ENCODE measurements around the gene RAB11FIP4. TPM values are rescaled to one million over a fixed set of nuclear protein-coding genes. Genes with fewer than 3 reads are reported as not detected.

RAB11FIP4 gene
- total RNA-seq, 1 experiment from 2014 or later, result 54.9 TPM

DNA sequence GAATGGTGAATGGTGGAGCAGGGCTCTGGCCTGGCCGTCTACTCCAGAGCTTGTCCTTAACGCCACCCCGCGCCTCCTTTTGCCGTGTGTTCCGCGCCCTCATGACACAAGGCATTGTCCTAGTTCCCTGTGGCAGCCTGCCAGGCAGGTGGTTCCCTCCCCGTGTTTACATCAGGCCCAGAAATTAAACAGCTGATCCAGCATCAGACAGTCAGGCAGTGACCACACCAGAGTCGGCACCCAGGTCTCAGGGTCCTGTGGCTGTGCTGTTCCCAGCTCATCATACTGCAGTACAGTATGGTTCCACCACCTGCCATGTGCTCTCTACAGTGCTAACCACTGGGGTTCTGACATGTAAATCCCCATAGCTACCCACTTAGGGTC lies 119.7 kb downstream of the RAB11FIP4 start:
- CTCF ChIA-PET, result interaction anchor here (0.9 to 3.2 kb wide), 8 partner anchors 17 to 332 kb away, joined by 3 to 13 read pairs (median 4); no protein-coding TSS in a partner anchor
- POLR2A ChIA-PET, result no interaction called here
- Mint-ChIP-seq H3K4me1 (peaks cover 10% of the 10 kb centered on the region), H3K4me3 (no peak overlapping the region), H3K36me3 (no peaks in the 10 kb centered on the region), H3K27me3 (ENCODE audit: low read depth) (no peaks in the 10 kb centered on the region), H3K27ac (peak overlapping the region; percentile 84), H3K9me3 (no peaks in the 10 kb centered on the region)
- TF ChIP-seq, protein P1, sequence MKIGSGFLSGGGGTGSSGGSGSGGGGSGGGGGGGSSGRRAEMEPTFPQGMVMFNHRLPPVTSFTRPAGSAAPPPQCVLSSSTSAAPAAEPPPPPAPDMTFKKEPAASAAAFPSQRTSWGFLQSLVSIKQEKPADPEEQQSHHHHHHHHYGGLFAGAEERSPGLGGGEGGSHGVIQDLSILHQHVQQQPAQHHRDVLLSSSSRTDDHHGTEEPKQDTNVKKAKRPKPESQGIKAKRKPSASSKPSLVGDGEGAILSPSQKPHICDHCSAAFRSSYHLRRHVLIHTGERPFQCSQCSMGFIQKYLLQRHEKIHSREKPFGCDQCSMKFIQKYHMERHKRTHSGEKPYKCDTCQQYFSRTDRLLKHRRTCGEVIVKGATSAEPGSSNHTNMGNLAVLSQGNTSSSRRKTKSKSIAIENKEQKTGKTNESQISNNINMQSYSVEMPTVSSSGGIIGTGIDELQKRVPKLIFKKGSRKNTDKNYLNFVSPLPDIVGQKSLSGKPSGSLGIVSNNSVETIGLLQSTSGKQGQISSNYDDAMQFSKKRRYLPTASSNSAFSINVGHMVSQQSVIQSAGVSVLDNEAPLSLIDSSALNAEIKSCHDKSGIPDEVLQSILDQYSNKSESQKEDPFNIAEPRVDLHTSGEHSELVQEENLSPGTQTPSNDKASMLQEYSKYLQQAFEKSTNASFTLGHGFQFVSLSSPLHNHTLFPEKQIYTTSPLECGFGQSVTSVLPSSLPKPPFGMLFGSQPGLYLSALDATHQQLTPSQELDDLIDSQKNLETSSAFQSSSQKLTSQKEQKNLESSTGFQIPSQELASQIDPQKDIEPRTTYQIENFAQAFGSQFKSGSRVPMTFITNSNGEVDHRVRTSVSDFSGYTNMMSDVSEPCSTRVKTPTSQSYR (CRISPR knock-in tag; IDR thresholded peaks at IDR 0.05), result no peak
- TF ChIP-seq, protein P2, sequence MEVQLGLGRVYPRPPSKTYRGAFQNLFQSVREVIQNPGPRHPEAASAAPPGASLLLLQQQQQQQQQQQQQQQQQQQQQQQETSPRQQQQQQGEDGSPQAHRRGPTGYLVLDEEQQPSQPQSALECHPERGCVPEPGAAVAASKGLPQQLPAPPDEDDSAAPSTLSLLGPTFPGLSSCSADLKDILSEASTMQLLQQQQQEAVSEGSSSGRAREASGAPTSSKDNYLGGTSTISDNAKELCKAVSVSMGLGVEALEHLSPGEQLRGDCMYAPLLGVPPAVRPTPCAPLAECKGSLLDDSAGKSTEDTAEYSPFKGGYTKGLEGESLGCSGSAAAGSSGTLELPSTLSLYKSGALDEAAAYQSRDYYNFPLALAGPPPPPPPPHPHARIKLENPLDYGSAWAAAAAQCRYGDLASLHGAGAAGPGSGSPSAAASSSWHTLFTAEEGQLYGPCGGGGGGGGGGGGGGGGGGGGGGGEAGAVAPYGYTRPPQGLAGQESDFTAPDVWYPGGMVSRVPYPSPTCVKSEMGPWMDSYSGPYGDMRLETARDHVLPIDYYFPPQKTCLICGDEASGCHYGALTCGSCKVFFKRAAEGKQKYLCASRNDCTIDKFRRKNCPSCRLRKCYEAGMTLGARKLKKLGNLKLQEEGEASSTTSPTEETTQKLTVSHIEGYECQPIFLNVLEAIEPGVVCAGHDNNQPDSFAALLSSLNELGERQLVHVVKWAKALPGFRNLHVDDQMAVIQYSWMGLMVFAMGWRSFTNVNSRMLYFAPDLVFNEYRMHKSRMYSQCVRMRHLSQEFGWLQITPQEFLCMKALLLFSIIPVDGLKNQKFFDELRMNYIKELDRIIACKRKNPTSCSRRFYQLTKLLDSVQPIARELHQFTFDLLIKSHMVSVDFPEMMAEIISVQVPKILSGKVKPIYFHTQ (CRISPR knock-in tag; IDR thresholded peaks at IDR 0.05), result no peak
- TF ChIP-seq ELF4 (CRISPR knock-in tag; IDR thresholded peaks at IDR 0.05; ENCODE audit: low read depth), result no peak
- TF ChIP-seq ZNF317 (CRISPR knock-in tag; IDR thresholded peaks at IDR 0.05; ENCODE audit: borderline replicate concordance, low read depth), result no peak
- no peak for TF ChIP-seq ZNF416 (CRISPR knock-in tag; IDR thresholded peaks at IDR 0.05)
- TF ChIP-seq ZNF263 (CRISPR knock-in tag; IDR thresholded peaks at IDR 0.05; ENCODE audit: low read depth), result no peak
- TF ChIP-seq ATF1 (CRISPR knock-in tag; IDR thresholded peaks at IDR 0.05), result no peak
- DNase-seq (ENCODE audit: low spot score) (no peak), ATAC-seq (no peak)

DNA sequence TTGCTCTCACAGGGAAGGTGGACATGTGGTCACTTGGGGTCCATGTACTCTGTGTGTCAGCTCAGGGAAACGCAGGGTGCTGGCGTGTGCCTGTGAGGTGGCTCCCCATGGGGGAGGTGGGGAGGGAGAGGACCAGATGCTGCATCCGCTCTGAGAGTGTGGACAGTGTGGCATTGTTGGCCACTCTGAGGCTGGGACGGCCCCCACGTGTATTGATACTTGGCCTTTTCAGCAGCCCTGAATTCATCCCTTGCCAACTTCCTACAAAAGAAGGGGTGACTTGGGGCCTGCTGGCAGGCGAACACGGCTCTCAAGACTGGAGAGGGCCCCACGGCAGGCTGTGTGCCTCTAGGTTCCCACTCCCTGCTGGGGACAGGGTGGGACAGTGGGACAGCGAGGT lies 120.1 kb downstream of the RAB11FIP4 start:
- no peak for TF ChIP-seq ZNF121 (CRISPR knock-in tag; IDR thresholded peaks at IDR 0.05)
- no peak for TF ChIP-seq IRF2 (CRISPR knock-in tag; IDR thresholded peaks at IDR 0.05; ENCODE audit: borderline replicate concordance, low read depth)
- TF ChIP-seq ZNF416 (CRISPR knock-in tag; IDR thresholded peaks at IDR 0.05), result no peak
- TF ChIP-seq, protein P3, sequence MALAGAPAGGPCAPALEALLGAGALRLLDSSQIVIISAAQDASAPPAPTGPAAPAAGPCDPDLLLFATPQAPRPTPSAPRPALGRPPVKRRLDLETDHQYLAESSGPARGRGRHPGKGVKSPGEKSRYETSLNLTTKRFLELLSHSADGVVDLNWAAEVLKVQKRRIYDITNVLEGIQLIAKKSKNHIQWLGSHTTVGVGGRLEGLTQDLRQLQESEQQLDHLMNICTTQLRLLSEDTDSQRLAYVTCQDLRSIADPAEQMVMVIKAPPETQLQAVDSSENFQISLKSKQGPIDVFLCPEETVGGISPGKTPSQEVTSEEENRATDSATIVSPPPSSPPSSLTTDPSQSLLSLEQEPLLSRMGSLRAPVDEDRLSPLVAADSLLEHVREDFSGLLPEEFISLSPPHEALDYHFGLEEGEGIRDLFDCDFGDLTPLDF (CRISPR knock-in tag; IDR thresholded peaks at IDR 0.05), result no peak
- TF ChIP-seq, protein P2 (CRISPR knock-in tag; IDR thresholded peaks at IDR 0.05), result no peak
- no peak for TF ChIP-seq RORB (CRISPR knock-in tag; IDR thresholded peaks at IDR 0.05)
- no peak for TF ChIP-seq ZNF263 (CRISPR knock-in tag; IDR thresholded peaks at IDR 0.05; ENCODE audit: low read depth)
- TF ChIP-seq TCF7 (CRISPR knock-in tag; IDR thresholded peaks at IDR 0.05; ENCODE audit: low read depth), result no peak
- TF ChIP-seq, protein P1 (CRISPR knock-in tag; IDR thresholded peaks at IDR 0.05), result no peak
- TF ChIP-seq, protein P4, sequence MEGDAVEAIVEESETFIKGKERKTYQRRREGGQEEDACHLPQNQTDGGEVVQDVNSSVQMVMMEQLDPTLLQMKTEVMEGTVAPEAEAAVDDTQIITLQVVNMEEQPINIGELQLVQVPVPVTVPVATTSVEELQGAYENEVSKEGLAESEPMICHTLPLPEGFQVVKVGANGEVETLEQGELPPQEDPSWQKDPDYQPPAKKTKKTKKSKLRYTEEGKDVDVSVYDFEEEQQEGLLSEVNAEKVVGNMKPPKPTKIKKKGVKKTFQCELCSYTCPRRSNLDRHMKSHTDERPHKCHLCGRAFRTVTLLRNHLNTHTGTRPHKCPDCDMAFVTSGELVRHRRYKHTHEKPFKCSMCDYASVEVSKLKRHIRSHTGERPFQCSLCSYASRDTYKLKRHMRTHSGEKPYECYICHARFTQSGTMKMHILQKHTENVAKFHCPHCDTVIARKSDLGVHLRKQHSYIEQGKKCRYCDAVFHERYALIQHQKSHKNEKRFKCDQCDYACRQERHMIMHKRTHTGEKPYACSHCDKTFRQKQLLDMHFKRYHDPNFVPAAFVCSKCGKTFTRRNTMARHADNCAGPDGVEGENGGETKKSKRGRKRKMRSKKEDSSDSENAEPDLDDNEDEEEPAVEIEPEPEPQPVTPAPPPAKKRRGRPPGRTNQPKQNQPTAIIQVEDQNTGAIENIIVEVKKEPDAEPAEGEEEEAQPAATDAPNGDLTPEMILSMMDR (IDR thresholded peaks at IDR 0.05), result no peak
- TF ChIP-seq ELF4 (CRISPR knock-in tag; IDR thresholded peaks at IDR 0.05; ENCODE audit: low read depth), result no peak
- no peak for TF ChIP-seq JUN (CRISPR knock-in tag; IDR thresholded peaks at IDR 0.05)
- TF ChIP-seq, protein P5, sequence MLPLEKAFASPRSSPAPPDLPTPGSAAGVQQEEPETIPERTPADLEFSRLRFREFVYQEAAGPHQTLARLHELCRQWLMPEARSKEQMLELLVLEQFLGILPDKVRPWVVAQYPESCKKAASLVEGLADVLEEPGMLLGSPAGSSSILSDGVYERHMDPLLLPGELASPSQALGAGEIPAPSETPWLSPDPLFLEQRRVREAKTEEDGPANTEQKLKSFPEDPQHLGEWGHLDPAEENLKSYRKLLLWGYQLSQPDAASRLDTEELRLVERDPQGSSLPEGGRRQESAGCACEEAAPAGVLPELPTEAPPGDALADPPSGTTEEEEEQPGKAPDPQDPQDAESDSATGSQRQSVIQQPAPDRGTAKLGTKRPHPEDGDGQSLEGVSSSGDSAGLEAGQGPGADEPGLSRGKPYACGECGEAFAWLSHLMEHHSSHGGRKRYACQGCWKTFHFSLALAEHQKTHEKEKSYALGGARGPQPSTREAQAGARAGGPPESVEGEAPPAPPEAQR (CRISPR knock-in tag; IDR thresholded peaks at IDR 0.05), result no peak
- TF ChIP-seq, protein P6, sequence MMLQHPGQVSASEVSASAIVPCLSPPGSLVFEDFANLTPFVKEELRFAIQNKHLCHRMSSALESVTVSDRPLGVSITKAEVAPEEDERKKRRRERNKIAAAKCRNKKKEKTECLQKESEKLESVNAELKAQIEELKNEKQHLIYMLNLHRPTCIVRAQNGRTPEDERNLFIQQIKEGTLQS (CRISPR knock-in tag; conservative IDR thresholded peaks at IDR 0.05), result no peak
- TF ChIP-seq GRHL2 (CRISPR knock-in tag; IDR thresholded peaks at IDR 0.05; ENCODE audit: insufficient replicate concordance, severe bottlenecking), result no peak
- no peak for TF ChIP-seq ZNF317 (CRISPR knock-in tag; IDR thresholded peaks at IDR 0.05; ENCODE audit: borderline replicate concordance, low read depth)
- Mint-ChIP-seq H3K27ac (no peak overlapping the region), H3K27me3 (ENCODE audit: low read depth) (no peaks in the 10 kb centered on the region), H3K4me1 (peaks cover 12% of the 10 kb centered on the region), H3K4me3 (no peak overlapping the region), H3K9me3 (no peaks in the 10 kb centered on the region), H3K36me3 (no peaks in the 10 kb centered on the region)
- ATAC-seq (no peak), DNase-seq (ENCODE audit: low spot score) (no peak)
- CTCF ChIA-PET, result interaction anchor here (0.9 to 3.2 kb wide), 6 partner anchors 12 to 331 kb away, joined by 3 to 13 read pairs (median 4); no protein-coding TSS in a partner anchor
- POLR2A ChIA-PET, result no interaction called here

All from WTC11 (cell line).